GM10266 (cell line): ENCODE data around the gene SMIM8.
"Not testable (repeated sequence)": the region's sequence is repeated elsewhere in the genome, so short reads cannot be mapped to it uniquely, and the experiment has no call there.

Experiments used
- DNase-seq: peaks from one replicate; pipeline ENCODE4 v3.0.0; 2012; ENCODE audit errors: extremely low spot score
- TF ChIP-seq, protein P1 (sequence below): IDR thresholded peaks from 2 replicates; pipeline ENCODE4 v1.5.1; 2012; ENCODE audit warnings: mild to moderate bottlenecking, low read depth; ENCODE audit not compliant: control insufficient read depth, insufficient read depth; ENCODE audit errors: missing control alignments

The SMIM8 gene

GRCh38 chr6:87283461-87283860, 38.9 kb upstream of the SMIM8 start:
- TF ChIP-seq, protein P1, sequence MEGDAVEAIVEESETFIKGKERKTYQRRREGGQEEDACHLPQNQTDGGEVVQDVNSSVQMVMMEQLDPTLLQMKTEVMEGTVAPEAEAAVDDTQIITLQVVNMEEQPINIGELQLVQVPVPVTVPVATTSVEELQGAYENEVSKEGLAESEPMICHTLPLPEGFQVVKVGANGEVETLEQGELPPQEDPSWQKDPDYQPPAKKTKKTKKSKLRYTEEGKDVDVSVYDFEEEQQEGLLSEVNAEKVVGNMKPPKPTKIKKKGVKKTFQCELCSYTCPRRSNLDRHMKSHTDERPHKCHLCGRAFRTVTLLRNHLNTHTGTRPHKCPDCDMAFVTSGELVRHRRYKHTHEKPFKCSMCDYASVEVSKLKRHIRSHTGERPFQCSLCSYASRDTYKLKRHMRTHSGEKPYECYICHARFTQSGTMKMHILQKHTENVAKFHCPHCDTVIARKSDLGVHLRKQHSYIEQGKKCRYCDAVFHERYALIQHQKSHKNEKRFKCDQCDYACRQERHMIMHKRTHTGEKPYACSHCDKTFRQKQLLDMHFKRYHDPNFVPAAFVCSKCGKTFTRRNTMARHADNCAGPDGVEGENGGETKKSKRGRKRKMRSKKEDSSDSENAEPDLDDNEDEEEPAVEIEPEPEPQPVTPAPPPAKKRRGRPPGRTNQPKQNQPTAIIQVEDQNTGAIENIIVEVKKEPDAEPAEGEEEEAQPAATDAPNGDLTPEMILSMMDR: no peak
- DNase-seq: no peak

DNA sequence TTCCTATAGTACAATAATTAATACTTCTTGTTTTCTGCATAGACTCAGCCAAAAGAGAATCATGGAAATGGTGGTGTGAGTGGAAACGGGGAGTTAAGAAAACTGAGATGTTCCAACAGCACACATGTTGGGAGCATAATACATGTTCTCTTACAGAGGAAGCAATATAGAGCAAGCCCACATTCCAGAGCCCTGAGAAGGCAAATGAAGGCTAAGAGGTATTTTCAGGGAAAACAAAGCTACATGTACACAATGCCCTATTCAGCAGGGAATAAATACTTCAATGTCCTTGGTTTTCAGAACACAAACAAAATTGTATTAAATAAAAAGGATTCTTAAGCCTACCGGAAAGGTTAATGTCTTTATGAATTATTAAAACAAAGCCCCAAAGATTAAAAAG, 35.1 kb upstream of the SMIM8 start:
- TF ChIP-seq, protein P1: no peak
- no peak for DNase-seq

DNA sequence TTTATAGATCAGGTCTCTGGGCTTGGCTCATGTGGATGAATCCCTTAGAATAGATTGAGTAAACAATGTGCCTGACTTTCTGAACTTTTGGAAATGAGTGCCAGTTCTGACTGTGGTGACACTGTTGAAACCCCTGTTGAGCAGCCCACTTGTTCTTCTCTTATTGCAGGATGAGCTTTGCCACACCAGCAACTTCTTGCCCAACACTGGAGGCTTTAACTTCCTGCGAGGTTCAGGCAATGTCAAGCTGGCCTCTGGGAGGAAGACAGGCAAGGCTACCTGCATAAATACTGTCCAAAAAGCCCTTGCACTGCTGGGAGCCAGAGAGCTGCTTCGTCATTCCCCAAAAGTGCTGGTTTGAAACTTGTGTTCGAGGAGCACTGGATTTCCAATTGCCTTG, 32.8 kb upstream of the SMIM8 start:
- DNase-seq: no peak
- TF ChIP-seq, protein P1: no peak

DNA sequence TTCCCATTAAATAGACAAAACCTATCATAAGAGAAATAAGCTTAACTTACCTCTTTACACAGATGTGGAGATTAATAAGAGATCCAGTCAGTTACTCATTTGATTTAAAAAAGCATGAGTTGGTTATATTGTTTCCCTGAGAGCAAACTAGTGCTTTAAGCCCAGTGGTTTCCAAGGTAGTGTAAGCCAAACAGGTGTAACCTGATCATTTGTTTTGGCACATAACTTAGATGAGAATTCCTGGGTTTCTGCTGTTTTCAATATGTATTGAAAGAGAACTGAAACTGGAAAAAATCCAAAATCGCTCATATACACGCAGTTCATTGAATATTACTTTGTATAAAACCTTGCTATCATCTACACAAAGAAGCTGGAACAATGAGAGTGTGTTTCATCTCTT, 30.5 kb upstream of the SMIM8 start:
- TF ChIP-seq, protein P1: no peak
- DNase-seq: no peak

DNA sequence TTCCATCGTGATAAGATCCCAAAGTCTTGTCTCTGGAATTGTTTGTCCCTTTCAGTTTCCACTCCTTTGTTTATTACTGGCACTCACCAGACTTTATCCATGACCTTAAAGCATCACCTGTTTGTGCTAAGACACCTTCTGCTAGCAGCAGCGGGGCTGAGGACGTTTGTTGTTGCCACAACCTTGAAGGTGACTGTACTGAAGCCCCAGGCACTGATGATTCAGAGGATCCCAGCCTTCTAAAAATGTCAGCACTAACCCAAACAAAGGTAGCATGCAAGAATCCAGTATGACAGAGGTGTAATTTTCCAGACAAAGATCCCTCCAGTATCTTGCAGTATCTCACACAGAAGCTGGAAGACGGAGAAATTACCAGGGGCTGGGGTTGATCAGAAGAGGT, 28.9 kb upstream of the SMIM8 start:
- DNase-seq: no peak
- TF ChIP-seq, protein P1: no peak

GRCh38 chr6:87297119-87297518, 25.3 kb upstream of the SMIM8 start:
- no peak for DNase-seq
- TF ChIP-seq, protein P1: no peak

DNA sequence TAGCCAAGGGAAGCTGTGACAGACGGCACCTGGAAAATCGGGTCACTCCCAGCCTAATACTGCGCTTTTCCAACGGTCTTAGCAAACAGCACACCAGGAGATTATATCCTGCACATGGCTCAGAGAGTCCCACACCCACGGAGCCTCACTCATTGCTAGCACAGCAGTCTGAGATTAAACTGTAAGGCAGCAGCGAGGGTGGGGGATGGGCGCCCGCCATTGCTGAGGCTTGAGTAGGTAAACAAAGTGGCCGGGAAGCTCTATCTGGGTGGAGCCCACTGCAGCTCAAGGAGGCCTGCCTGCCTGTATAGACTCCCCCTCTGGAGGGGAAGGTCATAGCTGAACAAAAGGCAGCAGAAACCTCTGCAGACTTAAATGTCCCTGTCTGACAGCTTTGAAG, 21.1 kb upstream of the SMIM8 start:
- DNase-seq: not testable (repeated sequence)

DNA sequence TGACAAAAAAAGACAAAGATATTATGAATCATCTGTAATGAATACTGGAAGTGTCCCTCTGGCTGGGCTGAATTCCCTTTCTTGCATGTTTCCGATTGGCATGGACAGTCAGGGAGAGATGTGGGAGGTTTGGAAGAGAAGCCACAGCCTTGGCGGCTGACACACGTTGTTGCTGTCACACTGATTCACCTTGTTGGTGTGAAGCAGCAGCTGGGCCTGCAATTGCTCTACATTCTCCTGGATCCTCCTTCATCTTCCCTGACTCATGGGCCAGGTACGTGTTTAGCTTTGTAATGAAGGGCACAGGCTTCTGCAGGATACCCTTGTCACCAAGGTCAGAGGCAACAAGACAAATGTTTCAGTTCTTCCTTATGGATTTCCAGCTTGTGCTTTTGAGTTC, 13.4 kb upstream of the SMIM8 start:
- DNase-seq: no peak
- TF ChIP-seq, protein P1: no peak
